HG03103 (cell line): ENCODE data around the gene FBXO22.
"Not testable (repeated sequence)": the region's sequence is repeated elsewhere in the genome, so short reads cannot be mapped to it uniquely, and the experiment has no call there.

Source experiments
- ATAC-seq: cut with Tn5 transposase; IDR thresholded peaks from one replicate; pipeline ENCODE4 v1.9.1; 2021; ENCODE audit warnings: low read depth; ENCODE audit not compliant: unreplicated experiment

Gene FBXO22

DNA sequence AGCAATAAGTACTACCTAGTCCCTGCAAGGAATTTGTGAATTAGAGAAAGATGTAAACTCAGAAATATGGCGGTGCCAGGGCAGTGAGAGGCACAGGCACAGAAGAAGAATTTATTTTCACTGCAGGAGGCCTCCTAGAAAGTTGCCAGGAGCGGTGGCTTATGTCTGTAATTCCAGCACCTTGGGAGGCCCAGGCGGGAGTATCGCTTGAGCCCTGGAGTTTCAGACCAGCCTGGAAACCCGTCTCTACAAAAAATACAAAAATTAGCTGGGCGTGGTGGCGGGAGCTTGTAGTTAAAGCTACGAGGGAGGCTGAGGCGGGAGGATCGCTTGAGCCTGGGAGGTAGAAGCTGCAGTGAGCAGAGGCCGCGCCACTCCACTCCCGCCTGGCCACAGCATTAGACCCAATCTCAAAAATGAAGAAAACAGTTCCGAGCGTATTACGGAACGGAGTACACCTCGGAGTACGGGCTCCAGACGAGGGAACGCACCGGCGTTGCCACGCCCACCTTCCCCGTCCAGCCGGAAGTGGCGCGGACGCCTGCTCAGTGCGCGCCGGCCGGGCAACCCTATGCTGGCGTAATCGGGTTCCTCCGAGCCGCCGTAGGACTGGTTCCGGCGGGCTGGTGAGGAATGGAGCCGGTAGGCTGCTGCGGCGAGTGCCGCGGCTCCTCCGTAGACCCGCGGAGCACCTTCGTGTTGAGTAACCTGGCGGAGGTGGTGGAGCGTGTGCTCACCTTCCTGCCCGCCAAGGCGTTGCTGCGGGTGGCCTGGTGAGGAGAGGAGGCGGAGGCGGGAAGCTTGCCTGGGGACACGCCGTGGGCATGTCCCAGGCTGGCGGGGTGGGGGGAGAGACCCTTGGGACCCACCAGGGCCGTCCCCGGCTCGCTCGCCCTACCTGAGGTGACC lies at the start of gene FBXO22:
FBXO22 (plus strand) TSS at position 548 of the 909 bp plus-strand sequence; CDS start at position 634, 86 bp downstream.
- peak; percentile 93 for ATAC-seq

DNA sequence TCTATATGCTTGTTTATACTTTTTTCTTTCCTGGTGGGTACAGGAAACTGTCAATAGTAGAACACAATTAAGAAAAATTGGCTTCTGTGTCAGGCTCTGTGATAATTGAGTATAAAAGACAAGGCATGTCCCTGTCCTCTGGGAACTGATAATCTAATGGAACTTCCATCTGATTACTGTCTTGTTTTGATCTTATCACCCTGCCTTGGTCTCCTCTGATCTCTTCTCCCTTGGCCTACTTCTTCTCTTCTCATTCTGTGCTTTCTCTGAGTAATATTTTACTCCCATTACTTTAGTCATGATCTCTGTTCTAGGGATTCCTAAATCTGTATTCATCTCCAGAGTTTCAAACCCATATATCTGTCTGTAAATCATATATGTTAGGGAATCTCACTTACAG lies 45.8 kb upstream of the FBXO22 start:
- no peak for ATAC-seq

DNA sequence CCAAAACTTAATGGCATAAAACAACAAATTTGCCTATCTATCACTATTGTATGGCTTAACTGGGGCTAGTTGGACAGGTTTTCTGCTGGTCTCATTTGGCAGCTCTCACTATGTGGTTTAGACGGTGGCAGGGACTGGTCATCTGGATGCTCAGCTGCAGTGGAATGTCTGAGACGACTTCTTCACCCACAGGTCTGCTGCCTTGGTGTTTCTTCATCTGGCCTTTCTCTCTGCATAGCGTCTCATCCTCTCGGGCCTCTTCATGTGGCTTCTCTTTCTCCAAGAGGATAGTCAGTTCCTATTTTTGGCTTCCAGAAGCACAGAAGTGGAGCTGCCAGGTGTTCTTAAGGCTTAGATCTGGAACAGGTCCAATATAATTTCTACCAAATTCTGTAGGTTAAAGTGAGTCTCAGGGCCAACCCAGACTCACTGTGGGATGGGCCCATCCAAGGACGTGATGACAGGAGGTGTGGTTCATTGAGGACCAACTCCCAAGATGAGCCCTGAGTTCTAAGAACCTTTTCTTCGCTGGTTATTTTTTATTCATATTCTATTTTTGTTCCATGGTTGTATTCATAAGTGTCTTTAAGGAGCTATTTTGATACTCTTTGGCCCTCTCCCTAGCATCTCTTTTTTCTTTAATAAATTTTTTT lies 41.8 kb upstream of the FBXO22 start:
- ATAC-seq = no peak

DNA sequence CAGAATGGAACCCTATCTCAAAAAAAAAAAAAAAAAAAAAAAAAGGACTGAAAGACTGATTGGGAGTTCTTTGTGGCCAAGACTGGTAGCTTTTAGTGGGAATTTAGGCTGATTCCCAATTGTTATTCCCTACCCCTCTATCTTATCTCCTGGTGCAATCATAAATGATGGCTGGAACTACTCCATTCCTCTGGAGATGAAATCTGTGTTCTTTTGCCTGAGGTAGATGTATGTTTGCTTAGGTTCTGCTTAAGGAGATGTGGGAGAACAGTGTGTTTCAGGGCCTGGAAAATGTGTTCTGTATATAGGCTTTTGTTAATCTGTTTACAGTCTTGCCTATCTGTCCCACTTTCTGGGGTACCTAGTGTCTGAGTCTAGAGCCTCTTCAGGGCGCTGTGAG lies 40.9 kb upstream of the FBXO22 start:
- no peak for ATAC-seq

DNA sequence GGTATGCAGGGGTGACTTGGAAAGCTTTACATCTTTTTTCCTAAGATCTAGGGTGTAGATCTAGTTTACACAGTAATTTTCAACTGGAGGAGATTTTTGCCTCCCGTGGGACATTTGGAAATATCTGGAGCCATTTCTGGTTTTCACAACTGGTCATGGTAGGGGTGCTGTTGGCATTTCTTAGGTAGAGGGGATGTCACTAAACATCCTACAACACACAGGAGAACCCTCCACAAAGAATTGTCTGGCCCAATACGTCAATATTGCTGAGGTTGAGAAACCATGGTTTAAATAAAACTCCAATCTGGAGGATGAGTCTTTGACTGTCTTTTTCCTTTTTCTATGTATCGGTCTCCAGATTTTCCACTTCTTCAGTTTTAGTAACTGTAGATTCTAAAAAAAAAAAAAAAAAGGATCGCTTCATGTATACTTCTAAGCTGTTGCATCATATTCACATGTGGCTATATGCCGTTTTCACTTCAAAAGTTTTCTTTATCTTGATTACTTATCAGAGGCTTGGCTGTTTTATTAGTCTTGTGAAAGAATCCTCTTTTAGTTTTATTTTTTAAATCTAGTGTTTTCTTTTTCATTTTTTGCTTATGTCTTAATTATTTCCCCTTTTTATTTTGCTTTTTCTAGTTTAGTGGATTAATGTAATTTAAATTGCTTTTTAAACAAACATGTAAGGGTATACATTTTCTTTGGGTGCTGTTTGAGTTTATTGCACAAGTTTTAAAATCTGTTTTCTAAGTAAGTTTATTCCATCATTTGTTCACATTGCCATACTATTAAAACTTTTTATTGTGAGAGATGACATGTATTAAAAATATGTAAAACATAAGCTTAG lies 39.2 kb upstream of the FBXO22 start:
- no peak for ATAC-seq

DNA sequence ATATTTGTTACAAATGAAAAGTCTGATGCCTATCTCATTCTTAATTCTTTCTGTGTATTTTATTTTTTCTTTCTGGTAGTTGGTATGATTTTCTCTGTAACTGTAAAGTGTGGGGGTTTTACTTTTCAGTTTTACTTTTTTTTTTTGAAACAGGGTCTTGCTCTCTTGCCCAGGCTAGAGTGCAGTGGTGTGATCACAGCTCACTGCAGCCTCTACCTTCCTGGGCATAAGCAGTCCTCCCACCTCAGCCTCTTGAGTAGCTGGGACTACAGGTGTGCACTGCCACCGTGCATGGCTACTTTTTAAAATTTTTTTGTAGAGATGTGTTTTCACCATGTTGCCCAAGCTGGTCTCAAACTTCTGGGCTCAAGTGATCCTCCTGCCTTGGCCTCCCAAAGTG lies 37.6 kb upstream of the FBXO22 start:
- ATAC-seq = not testable (repeated sequence)

DNA sequence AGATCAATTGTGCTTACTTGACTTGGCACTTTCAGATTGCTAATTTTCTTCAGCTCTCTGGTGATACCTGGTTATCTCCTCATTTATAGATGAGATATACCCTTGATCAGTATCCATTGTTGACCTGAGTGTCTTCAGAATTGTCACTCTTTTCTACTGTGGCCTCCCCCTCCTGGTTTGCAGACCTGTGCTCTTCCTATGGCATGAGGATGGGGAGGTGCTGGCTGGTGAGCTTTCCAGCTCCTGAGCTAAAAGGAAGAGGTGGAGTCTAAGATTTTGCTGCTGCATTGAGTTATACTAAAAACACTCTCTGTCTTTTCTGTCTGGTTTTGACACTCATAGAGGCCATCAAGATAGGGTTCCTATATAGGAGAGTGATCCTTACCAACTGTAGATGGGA lies 36.8 kb upstream of the FBXO22 start:
- no peak for ATAC-seq

DNA sequence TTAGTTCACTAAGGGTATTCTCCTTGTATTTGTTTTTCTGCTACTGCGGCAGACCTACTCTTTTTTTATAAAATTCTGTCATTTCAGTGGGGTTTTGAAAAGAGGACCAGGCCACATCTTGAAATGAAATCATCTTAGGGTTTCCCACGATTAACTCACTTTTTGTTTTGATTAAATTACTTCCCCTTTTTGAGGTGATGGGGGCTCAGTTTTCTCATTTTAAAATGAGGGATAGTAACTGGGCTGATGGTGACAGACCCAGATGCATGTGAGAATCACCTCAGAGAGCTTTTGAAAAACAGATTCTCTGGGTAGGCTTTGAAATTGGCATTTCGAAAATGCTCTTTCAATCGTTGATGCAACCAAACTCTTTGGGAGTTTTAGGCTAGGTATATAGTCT lies 36.2 kb upstream of the FBXO22 start:
- ATAC-seq = no peak

DNA sequence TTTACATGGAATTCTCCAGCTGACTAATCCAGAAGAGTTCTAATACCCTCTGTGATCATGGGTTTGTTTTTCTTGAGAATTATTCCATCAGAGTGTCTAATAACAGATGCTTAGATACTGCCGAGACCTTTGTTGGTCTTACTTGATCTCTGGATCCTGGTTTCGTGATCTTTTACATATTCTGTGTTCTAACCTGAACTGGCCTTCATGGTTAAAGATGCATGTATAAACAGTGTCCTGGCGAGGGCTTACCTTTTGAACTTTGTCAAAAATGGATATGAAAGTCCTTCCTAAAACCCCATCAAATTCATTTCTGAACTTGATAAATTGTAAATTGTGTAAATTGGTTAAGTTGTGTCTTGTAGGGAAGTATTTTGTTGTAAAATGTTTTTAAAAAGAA lies 35.7 kb upstream of the FBXO22 start:
- no peak for ATAC-seq

DNA sequence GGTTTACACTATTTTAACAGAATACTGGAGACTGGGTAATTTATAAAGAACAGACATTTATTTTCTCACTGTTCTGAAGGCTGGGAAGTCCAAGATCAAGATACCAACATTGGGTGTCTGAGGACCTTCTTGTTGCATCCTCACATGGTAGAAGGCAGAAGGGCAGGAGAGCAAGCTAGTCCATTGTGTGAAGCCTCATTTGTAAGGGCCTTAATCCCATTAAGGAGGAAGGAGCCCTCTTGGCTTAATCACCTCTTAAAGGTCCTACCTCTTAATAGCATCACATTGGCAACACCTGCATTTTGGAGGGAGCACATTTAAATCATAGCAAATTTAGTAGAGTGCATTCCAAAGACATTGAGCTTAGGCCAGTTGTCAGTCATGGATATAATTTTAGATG lies 34.2 kb upstream of the FBXO22 start:
- ATAC-seq = no peak

DNA sequence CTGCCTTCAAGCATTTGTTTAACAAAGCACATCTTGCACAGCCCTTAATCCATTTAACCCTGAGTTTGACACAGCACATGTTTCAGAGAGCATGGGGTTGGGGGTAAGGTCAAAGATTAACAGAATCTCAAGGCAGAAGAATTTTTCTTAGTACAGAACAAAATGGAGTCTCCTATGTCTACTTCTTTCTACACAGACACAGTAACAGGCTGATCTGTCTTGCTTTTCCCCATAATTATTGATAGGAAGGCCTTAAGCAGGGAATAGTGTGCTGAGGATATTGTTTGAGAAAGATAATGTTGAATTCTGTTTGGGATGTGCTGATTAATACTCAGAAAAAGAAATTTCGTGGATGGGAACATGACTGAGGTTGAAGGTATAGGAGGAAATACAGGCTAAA lies 32.1 kb upstream of the FBXO22 start:
- not testable (repeated sequence) for ATAC-seq

DNA sequence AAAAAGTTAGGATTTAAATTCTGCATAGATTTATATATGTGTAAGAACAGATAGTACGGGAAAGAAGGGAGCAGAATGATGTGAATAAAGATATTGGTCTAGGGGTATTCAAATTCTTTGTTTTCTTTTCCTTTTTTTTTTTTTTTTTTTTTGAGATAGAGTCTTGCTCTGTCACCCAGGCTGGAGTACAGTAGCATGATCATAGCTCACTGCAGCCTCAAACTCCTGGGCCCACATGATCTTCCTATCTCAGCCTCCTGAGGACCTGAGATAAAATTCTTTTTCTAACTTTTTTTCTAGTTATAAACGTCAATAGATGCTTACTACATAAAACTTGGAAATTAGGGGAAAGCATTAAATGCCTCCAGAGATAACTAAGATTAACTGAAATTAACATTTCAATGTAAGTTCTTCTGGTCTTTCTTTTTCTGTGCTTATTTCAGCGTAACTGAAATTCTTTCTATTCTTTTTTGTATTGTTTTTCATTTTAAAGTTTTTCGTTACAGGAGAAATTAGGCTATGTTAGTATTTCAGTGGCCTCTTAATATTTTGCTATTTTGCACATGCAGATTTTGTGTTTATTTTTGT lies 31.2 kb upstream of the FBXO22 start:
- no peak for ATAC-seq

DNA sequence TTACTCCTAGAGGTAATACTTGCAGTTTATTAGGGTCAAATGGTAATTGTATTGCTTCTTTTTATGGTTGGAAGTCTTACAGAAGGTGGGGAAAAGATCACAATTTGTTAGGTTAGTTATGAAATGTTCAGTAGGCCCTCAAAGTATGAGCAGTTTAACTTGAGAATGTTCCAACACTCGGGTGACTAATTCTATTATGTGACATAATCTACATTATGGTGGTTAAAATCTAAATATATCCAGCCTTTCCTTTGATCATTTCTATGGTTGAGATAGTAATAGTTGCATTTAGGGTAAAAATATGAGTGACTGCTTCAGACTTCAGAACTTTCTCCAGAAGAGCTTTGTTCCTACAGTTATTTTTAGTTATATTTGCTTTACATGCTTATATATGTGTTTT lies 19.6 kb upstream of the FBXO22 start:
- ATAC-seq = no peak

DNA sequence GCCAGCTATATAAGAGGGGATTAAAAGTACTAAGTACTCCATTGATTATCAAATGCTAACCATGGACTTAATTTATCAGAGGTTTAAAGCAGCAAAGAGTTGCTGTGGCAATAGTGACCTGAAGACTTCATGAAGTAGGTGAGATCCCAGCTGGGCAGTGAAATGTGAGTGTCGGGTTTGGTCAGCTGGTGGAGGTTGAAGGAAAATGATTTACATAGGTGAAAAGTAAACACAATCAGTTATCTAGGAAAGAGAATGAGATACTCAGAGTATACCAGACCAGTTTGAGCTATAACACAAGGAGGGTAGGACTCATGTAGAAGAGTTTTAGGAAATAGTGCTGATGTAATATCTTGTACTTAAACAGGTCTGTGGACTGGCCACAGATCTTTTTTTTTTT lies 16.5 kb upstream of the FBXO22 start:
- ATAC-seq = no peak

DNA sequence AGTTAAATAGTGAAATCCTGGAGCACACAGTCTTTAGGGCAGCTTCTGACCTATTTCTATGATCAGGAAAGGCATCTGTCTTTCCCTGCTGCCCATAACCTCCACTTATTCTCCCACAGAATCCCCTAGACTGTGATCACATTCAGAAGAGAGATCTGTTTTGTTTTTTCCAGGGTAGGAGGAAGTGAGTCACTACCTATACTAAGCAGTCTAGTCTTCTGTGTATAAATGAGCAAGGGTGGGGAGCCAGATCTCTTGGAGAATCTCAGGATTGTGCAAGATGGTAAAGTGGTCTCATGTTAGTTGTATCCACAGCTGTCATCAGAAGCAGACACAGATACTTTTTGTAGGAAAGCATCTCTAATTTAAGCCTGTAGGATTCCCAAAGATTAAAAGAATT lies 11.8 kb upstream of the FBXO22 start:
- ATAC-seq = no peak

DNA sequence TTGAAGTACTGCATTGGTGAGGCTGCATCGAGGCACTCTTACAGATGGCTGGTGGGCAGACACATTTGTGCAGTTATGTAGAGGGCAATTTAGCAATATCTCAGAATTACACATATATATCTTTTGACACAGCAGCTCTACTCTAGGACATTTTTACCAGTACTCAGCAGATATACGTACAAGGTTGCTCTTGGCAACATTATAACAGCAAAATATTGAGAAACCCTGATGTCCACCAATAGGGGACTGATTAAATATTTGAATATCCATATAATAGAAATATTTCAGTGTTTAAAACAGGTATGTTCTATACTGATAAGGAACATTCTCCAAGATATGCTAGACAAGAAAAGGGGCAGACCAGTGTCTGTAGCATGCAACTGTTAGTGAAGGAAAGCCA lies 7.9 kb upstream of the FBXO22 start:
- no peak for ATAC-seq

DNA sequence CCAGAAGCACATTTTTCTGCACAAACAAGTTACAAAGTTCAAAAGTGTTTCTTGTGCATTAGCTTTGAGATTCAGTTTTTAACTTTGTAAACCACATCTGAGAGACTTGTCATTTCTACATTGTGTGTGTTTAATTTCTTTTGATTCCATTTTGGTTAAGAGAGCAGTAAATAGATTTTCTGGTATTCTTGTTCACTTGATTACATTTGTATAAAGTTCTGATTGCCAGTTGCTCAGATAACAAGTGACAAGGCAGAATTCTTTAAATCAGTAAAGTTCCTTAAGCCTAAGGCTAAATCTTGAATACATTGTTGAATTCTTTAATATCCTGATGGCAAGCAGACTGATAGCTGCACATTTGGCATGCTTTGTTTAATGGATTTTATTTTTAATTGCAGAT lies 3.1 kb upstream of the FBXO22 start:
- ATAC-seq = no peak

DNA sequence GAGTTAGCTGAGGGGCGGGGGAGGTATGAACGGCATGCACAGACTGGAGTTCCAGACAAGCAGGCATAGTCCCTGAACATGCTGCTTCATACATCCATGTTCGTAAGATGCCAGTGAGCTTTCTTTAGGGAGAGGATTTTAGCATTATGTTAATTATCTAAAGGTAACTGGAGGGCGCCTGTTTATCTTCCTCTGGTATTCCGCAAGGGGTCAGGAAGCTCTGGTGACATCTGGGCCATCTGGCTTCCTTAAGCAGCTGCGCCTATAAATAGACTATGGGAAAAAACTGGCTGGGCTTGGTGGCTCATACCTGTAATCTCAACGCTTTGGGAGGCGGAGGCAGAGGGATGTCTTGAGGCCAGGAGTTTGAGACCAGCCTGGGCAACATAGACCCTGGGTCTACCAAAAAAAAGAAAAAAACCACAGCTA lies 1.5 kb upstream of the FBXO22 start:
- no peak for ATAC-seq

DNA sequence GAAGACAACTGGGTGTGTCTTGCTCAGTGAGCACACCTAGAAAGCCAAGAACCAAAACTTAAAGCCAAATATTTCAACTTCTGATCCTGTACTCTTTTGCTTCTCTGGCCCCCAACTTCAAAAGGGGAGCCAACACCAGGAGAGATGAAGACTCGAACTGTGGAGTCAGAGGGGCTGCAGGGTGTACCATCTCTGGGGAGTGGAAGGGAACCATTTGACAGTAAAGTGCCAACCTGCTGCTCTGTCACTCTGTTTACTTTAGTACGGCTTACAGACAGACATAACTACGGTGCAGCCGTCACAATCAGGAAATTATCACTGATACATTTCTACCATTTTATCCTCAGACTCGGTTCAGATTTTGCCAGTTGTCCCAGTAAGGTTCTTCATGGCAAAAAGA lies 1.6 kb downstream of the FBXO22 start:
- no peak for ATAC-seq

DNA sequence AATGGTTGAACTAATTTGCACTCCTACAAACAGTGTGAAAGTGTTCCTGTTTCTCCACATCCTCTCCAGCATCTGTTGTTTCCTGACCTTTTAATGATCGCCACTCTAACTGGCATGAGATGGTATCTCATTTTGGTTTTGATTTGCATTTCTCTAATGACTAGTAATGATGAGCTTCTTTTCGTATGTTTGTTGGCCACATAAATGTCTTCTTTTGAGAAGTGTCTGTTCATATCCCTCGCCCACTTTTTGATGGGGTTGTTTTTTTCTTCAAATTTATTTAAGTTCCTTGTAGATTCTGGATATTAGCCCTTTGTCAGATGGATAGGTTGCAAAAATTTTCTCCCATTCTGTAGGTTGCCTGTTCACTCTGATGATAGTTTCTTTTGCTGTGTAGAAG lies 6.7 kb downstream of the FBXO22 start:
- ATAC-seq = not testable (repeated sequence)

DNA sequence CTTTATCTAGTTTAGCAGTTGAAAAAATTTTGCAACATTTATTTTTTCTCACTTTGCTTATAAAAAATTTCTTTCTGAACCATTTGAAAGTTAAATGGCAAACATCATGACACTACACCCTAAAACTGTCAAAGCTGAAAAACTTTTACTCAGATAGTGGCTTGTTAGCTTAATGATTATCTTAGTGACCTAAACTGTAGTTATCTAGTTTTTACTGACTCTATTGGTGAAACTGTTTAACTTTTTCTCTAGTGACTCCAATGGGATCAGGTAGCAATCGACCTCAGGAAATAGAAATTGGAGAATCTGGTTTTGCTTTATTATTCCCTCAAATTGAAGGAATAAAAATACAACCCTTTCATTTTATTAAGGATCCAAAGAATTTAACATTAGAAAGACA lies 13.3 kb downstream of the FBXO22 start:
- no peak for ATAC-seq
